Measurements from ENCODE around the gene PRKG1. TPM values are rescaled to one million over a fixed set of nuclear protein-coding genes. Genes with fewer than 3 reads are reported as not detected.

Gene PRKG1
- total RNA-seq, 1 experiment from 2014 or later = 10.4 TPM

GRCh38 chr10:51699475-51700227 lies 625.4 kb downstream of the PRKG1 start, which contains the start of gene CSTF2T:
Gene CSTF2T (minus strand): TSS chr10:51699595. CDS start chr10:51699549, 46 bp downstream.
- Histone ChIP-seq H3K79me1 (ENCODE audit: insufficient read depth, low read depth, low read length, poor library complexity, severe bottlenecking) (no peaks in the 10 kb centered on the region), H2BK15ac (ENCODE audit: low read depth, low read length) (no peak within 1 kb of the TSS), H4K5ac (ENCODE audit: insufficient read length, low read depth, low read length) (peak within 1 kb of the TSS; percentile 80), H2BK12ac (ENCODE audit: insufficient read length, low read depth, low read length) (no peak within 1 kb of the TSS), H3K14ac (ENCODE audit: insufficient read depth, low read length) (peak within 1 kb of the TSS; percentile 98), H3K23me2 (ENCODE audit: insufficient read length, low read depth, low read length, poor library complexity, severe bottlenecking) (peaks cover 5% of the 10 kb centered on the region), H2BK120ac (ENCODE audit: low read depth, low read length, poor library complexity, severe bottlenecking) (no peak within 1 kb of the TSS), H4K91ac (ENCODE audit: insufficient read length, low read depth, low read length) (no peak within 1 kb of the TSS), H2AFZ (ENCODE audit: low read length) (peak within 1 kb of the TSS; percentile 72), H3K4me1 (ENCODE audit: insufficient read depth, low read length) (no peaks in the 10 kb centered on the region), H3K18ac (ENCODE audit: insufficient read length, low read depth, low read length) (peak within 1 kb of the TSS; percentile 98), H3K27me3 (ENCODE audit: insufficient read depth, low read length) (no peaks in the 10 kb centered on the region), H3T11ph (ENCODE audit: low read length) (no peak within 1 kb of the TSS), H4K20me1 (ENCODE audit: control insufficient read depth, insufficient read depth, insufficient read length) (peaks cover 3% of the 10 kb centered on the region), H3K9ac (ENCODE audit: extremely low read depth, insufficient read length, low read length) (peak within 1 kb of the TSS; percentile 96), H3K27ac (ENCODE audit: insufficient read length, low read depth, low read length) (peak within 1 kb of the TSS; percentile 53), H3K4ac (ENCODE audit: low read depth, low read length) (no peak within 1 kb of the TSS; the same call in 1 of the 2 replicates), H3K23ac (ENCODE audit: insufficient read length, low read depth, low read length) (no peak within 1 kb of the TSS), H3K4me2 (ENCODE audit: insufficient read depth, insufficient read length, low read length) (peak within 1 kb of the TSS; percentile 96), H2AK5ac (ENCODE audit: insufficient read length, low read length) (no peak within 1 kb of the TSS), H4K8ac (replicated peaks; ENCODE audit: insufficient read length, low read depth, low read length) (peak within 1 kb of the TSS; percentile 24), H2BK20ac (ENCODE audit: low read depth, low read length, poor library complexity, severe bottlenecking) (no peak within 1 kb of the TSS), H3K79me2 (ENCODE audit: insufficient read depth, low read length) (peaks cover 20% of the 10 kb centered on the region; the same call in 1 of the 2 replicates), H2BK5ac (ENCODE audit: insufficient read length, low read length) (peak within 1 kb of the TSS; percentile 84), H3K56ac (ENCODE audit: insufficient read length, low read depth, low read length) (peak within 1 kb of the TSS; percentile 28), H3K9me3 (ENCODE audit: control insufficient read depth, low read depth, low read length) (no peaks in the 10 kb centered on the region)
- peak within 1 kb of the TSS; percentile 100 for H3K27ac Mint-ChIP-seq
- DNase-seq = peak; percentile 85
- H3K36me3 Mint-ChIP-seq (ENCODE audit: insufficient read depth in 1 of 3, low read depth in 3 of 3) = peaks cover 12 to 26% (median 17%) of the 10 kb centered on the region in 3 experiments; a peak in 6 of 7 replicates
- H3K4me3 Mint-ChIP-seq = peak within 1 kb of the TSS; percentile 98 to 99
- no CpG with 5 or more reads among the region's 45 CpGs for WGBS (ENCODE audit: extremely low coverage, insufficient read length, low lambda C conversion rate)
- H3K9me3 Mint-ChIP-seq = no peaks in the 10 kb centered on the region
- no peaks in the 10 kb centered on the region for H3K27me3 Mint-ChIP-seq (ENCODE audit: low read depth)
- peaks cover 30 to 36% of the 10 kb centered on the region in 2 experiments for H3K4me1 Mint-ChIP-seq
- no peak for TF ChIP-seq CTCF (conservative IDR thresholded peaks at IDR 0.05)

Measured in H9 (cell line).